HS-5 (cell line): Measurements from ENCODE around the gene KRT14.
"Not testable (repeated sequence)": the region's sequence is repeated elsewhere in the genome, so short reads cannot be mapped to it uniquely, and the experiment has no call there.

Source experiments
- DNase-seq: peaks from one replicate; pipeline ENCODE4 v3.0.0-alpha.2; 2012; ENCODE audit warnings: low read depth

KRT14 gene

GRCh38 chr17:41586863-41587495, at the start of gene KRT14:
Gene KRT14, minus strand, starts transcription at chr17:41586895. Its CDS starts 61 bp downstream, at chr17:41586834.
- no peak for DNase-seq

- DNase-seq, result no peak
These were observed 48.7 kb upstream of the KRT14 start for GRCh38 chr17:41635121-41636097.

GRCh38 chr17:41634639-41635038, 47.9 kb upstream of the KRT14 start:
- no peak for DNase-seq

GRCh38 chr17:41633556-41634199, 47.0 kb upstream of the KRT14 start:
- no peak for DNase-seq

- DNase-seq, result no peak
These were observed 45.9 kb upstream of the KRT14 start for GRCh38 chr17:41632482-41633105.

GRCh38 chr17:41631898-41632285, 45.2 kb upstream of the KRT14 start:
- no peak for DNase-seq

- DNase-seq, result no peak
These were observed 44.6 kb upstream of the KRT14 start for GRCh38 chr17:41631025-41631897.

- no peak for DNase-seq
These were observed 43.4 kb upstream of the KRT14 start for GRCh38 chr17:41629826-41630670.

GRCh38 chr17:41629316-41629715, 42.6 kb upstream of the KRT14 start:
- DNase-seq, result no peak

- not testable (repeated sequence) for DNase-seq
These were observed 42.0 kb upstream of the KRT14 start for GRCh38 chr17:41628621-41629255.

- not testable (repeated sequence) for DNase-seq
These were observed 41.3 kb upstream of the KRT14 start for GRCh38 chr17:41628073-41628370.

- no peak for DNase-seq
These were observed 40.8 kb upstream of the KRT14 start for GRCh38 chr17:41627316-41628072.

- DNase-seq, result not testable (repeated sequence)
These were observed 40.2 kb upstream of the KRT14 start for GRCh38 chr17:41626914-41627295.

- DNase-seq, result not testable (repeated sequence)
These were observed 39.6 kb upstream of the KRT14 start for GRCh38 chr17:41626028-41626913.

GRCh38 chr17:41625602-41626001, 38.9 kb upstream of the KRT14 start:
- no peak for DNase-seq

GRCh38 chr17:41624208-41625101, 37.8 kb upstream of the KRT14 start, which contains the start of gene KRT17:
Gene KRT17, minus strand, starts transcription at chr17:41624575. Its CDS starts 66 bp downstream, at chr17:41624509.
- no peak for DNase-seq
